ENCODE data around the gene LRRK1.

The LRRK1 gene

GRCh38 chr15:101042320-101042719 is 123.2 kb downstream of the LRRK1 start:
- TF ChIP-seq, protein P1, sequence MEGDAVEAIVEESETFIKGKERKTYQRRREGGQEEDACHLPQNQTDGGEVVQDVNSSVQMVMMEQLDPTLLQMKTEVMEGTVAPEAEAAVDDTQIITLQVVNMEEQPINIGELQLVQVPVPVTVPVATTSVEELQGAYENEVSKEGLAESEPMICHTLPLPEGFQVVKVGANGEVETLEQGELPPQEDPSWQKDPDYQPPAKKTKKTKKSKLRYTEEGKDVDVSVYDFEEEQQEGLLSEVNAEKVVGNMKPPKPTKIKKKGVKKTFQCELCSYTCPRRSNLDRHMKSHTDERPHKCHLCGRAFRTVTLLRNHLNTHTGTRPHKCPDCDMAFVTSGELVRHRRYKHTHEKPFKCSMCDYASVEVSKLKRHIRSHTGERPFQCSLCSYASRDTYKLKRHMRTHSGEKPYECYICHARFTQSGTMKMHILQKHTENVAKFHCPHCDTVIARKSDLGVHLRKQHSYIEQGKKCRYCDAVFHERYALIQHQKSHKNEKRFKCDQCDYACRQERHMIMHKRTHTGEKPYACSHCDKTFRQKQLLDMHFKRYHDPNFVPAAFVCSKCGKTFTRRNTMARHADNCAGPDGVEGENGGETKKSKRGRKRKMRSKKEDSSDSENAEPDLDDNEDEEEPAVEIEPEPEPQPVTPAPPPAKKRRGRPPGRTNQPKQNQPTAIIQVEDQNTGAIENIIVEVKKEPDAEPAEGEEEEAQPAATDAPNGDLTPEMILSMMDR (IDR thresholded peaks at IDR 0.05; ENCODE audit: borderline replicate concordance, extremely low read depth, low read length, poor library complexity, severe bottlenecking) = no peak
- TF ChIP-seq EZH2 (IDR thresholded peaks at IDR 0.05; ENCODE audit: borderline replicate concordance, low read depth, low read length, severe bottlenecking) = no peak
- Histone ChIP-seq H3K9me3 (ENCODE audit: insufficient read depth, low read length, severe bottlenecking) (peaks cover 4% of the 10 kb centered on the region), H3K27ac (ENCODE audit: low read length) (no peak overlapping the region), H3K4me3 (ENCODE audit: low read depth in 1 of 2, low read length in 2 of 2) (no peak overlapping the region), H3K9ac (ENCODE audit: low read depth, low read length) (no peak overlapping the region), H3K4me1 (ENCODE audit: insufficient read depth, low read length) (no peaks in the 10 kb centered on the region), H2AFZ (ENCODE audit: low read depth, low read length) (no peak overlapping the region), H3K27me3 (ENCODE audit: insufficient read depth, low read length, poor library complexity) (no peaks in the 10 kb centered on the region), H3K4me2 (ENCODE audit: insufficient read depth, low read length) (no peak overlapping the region), H3K36me3 (ENCODE audit: insufficient read depth, low read length) (no peaks in the 10 kb centered on the region), H3K79me2 (ENCODE audit: insufficient read depth, low read length) (no peaks in the 10 kb centered on the region), H4K20me1 (ENCODE audit: insufficient read depth, low read length) (no peaks in the 10 kb centered on the region)
- ATAC-seq (ENCODE audit: insufficient read depth, low read depth) (no peak), DNase-seq (no peak)

DNA sequence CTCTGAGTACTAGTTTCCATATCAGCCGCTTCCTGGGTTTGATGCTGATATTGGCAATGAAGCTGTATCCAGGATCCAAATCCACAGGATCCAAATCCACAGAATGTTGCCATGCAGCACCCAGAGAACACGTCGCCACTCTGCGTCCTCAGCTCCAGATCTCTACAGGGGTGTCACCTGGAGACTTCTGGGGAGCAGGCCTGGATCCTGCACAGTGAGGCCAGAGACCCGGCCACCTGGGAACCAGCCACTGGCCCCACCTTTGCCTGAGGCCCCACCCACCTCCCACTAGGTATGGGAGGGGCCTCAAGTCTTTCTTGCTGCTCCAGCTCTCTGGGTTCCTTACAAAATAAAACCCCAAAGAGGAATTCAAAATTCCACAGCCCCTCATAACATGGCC is 123.9 kb downstream of the LRRK1 start:
- Histone ChIP-seq H3K27ac (ENCODE audit: low read length) (no peak overlapping the region), H3K9me3 (ENCODE audit: insufficient read depth, low read length, severe bottlenecking) (peaks cover 4% of the 10 kb centered on the region), H3K9ac (ENCODE audit: low read depth, low read length) (no peak overlapping the region), H3K36me3 (ENCODE audit: insufficient read depth, low read length) (no peaks in the 10 kb centered on the region), H2AFZ (ENCODE audit: low read depth, low read length) (no peak overlapping the region), H3K27me3 (ENCODE audit: insufficient read depth, low read length, poor library complexity) (no peaks in the 10 kb centered on the region), H3K4me3 (ENCODE audit: low read depth in 1 of 2, low read length in 2 of 2) (no peak overlapping the region), H3K79me2 (ENCODE audit: insufficient read depth, low read length) (no peaks in the 10 kb centered on the region), H4K20me1 (ENCODE audit: insufficient read depth, low read length) (no peaks in the 10 kb centered on the region), H3K4me2 (ENCODE audit: insufficient read depth, low read length) (no peak overlapping the region), H3K4me1 (ENCODE audit: insufficient read depth, low read length) (no peaks in the 10 kb centered on the region)
- DNase-seq = no peak
- TF ChIP-seq, protein P1 (IDR thresholded peaks at IDR 0.05; ENCODE audit: borderline replicate concordance, extremely low read depth, low read length, poor library complexity, severe bottlenecking) = no peak
- no peak for TF ChIP-seq EZH2 (IDR thresholded peaks at IDR 0.05; ENCODE audit: borderline replicate concordance, low read depth, low read length, severe bottlenecking)
- ATAC-seq (ENCODE audit: insufficient read depth, low read depth) = no peak

GRCh38 chr15:101043911-101044624 is 124.9 kb downstream of the LRRK1 start:
- no peak overlapping the region for H3K4me2 ChIP-seq (ENCODE audit: insufficient read depth, low read length)
- H3K4me3 ChIP-seq (ENCODE audit: low read depth in 1 of 2, low read length in 2 of 2) = no peak overlapping the region
- no peaks in the 10 kb centered on the region for H3K36me3 ChIP-seq (ENCODE audit: insufficient read depth, low read length)
- DNase-seq = no peak
- no peaks in the 10 kb centered on the region for H3K4me1 ChIP-seq (ENCODE audit: insufficient read depth, low read length)
- TF ChIP-seq, protein P1 (IDR thresholded peaks at IDR 0.05; ENCODE audit: borderline replicate concordance, extremely low read depth, low read length, poor library complexity, severe bottlenecking) = no peak
- TF ChIP-seq EZH2 (IDR thresholded peaks at IDR 0.05; ENCODE audit: borderline replicate concordance, low read depth, low read length, severe bottlenecking) = no peak
- no peak for ATAC-seq (ENCODE audit: insufficient read depth, low read depth)
- H3K9me3 ChIP-seq (ENCODE audit: insufficient read depth, low read length, severe bottlenecking) = peaks cover 4% of the 10 kb centered on the region
- no peaks in the 10 kb centered on the region for H3K79me2 ChIP-seq (ENCODE audit: insufficient read depth, low read length)
- H2AFZ ChIP-seq (ENCODE audit: low read depth, low read length) = no peak overlapping the region
- H3K9ac ChIP-seq (ENCODE audit: low read depth, low read length) = no peak overlapping the region
- no peaks in the 10 kb centered on the region for H4K20me1 ChIP-seq (ENCODE audit: insufficient read depth, low read length)
- no peaks in the 10 kb centered on the region for H3K27me3 ChIP-seq (ENCODE audit: insufficient read depth, low read length, poor library complexity)
- H3K27ac ChIP-seq (ENCODE audit: low read length) = no peak overlapping the region
